Natural killer cell (primary cell): Measurements from ENCODE around the gene CLEC16A. TPM values are rescaled to one million over a fixed set of nuclear protein-coding genes. Genes with fewer than 3 reads are reported as not detected.

Source experiments
- ATAC-seq, 3 donors: fragments of 150-1000 bp in 2 of 3; fragments of 200-7000 bp in 1 of 3; cut with Tn5 transposase; 1 replicate in 1 of 3; 2 replicates in 2 of 3; pipeline ENCODE4 v1.10.0; 2021; ENCODE audit warnings: mild to moderate bottlenecking in 2 of 3, moderate library complexity in 2 of 3
- DNase-seq, 2 donors: peaks; one replicate each; pipeline versions ENCODE4 v3.0.0 to v3.0.0-alpha.2; 2013 to 2021; ENCODE audit warnings: mixed read lengths in 1 of 2
- H3K27ac ChIP-seq: one replicate; pipeline ENCODE4 v1.5.1; 2013; ENCODE audit warnings: mild to moderate bottlenecking, low read length
- H3K27me3 ChIP-seq: one replicate; pipeline ENCODE4 v1.6.1; 2013; ENCODE audit warnings: low read length; ENCODE audit not compliant: control insufficient read depth, insufficient read depth
- H3K36me3 ChIP-seq: one replicate; pipeline ENCODE4 v1.6.1; 2013; ENCODE audit warnings: low read length; ENCODE audit not compliant: control insufficient read depth, insufficient read depth
- H3K4me1 ChIP-seq: one replicate; pipeline ENCODE4 v1.6.1; 2013; ENCODE audit warnings: low read length; ENCODE audit not compliant: control insufficient read depth, insufficient read depth
- H3K4me3 ChIP-seq: one replicate; pipeline ENCODE4 v1.5.1; 2013; ENCODE audit warnings: low read length
- H3K9me3 ChIP-seq: one replicate; pipeline ENCODE4 v1.6.1; 2013; ENCODE audit warnings: low read length; ENCODE audit not compliant: control insufficient read depth, insufficient read depth
- H3K27ac Mint-ChIP-seq, 2 donors: one replicate each; pipeline ENCODE4 v1.8.0; 2022; ENCODE audit warnings: mild to moderate bottlenecking in 2 of 2, mixed read lengths in 2 of 2, moderate library complexity in 1 of 2
- H3K27me3 Mint-ChIP-seq, 2 donors: one replicate each; pipeline ENCODE4 v1.8.0; 2022; ENCODE audit warnings: low read depth in 2 of 2, mixed read lengths in 2 of 2
- H3K36me3 Mint-ChIP-seq: one replicate; pipeline ENCODE4 v1.8.0; 2022; ENCODE audit warnings: mixed read lengths
- H3K4me1 Mint-ChIP-seq, 2 donors: one replicate each; pipeline ENCODE4 v1.8.0; 2022; ENCODE audit warnings: mixed read lengths in 2 of 2
- H3K4me3 Mint-ChIP-seq: one replicate; pipeline ENCODE4 v1.8.0; 2022; ENCODE audit warnings: mild to moderate bottlenecking, moderate library complexity, mixed read lengths
- H3K9me3 Mint-ChIP-seq, 2 donors: one replicate each; pipeline ENCODE4 v1.8.0; 2022; ENCODE audit warnings: mixed read lengths in 2 of 2
- WGBS: methylation state at CpG from one replicate; pipeline ENCODE4 v1.1.7; 2013; ENCODE audit warnings: missing lambda C conversion rate; ENCODE audit not compliant: insufficient coverage; 5-methylcytosine and 5-hydroxymethylcytosine counted together
- intact Hi-C: fragments of 100-400 bp; cut with micrococcal nuclease; formaldehyde crosslinking; loops from one replicate; pipeline ENCODE4 v1.14.2; 2022
- total RNA-seq, 4 donors: library from RNA; stranded (reverse); fragments of 120-200 nt in 1 of 4; gene quantifications; one replicate each; pipeline versions ENCODE4 v1.2.3 to v1.2.4, GENCODE V29; 2013 to 2022
- TF ChIP-seq, protein P1 (sequence below): fragments of 200-600 bp; IDR thresholded peaks from one replicate; pipeline ENCODE4 v1.8.0; 2022; ENCODE audit warnings: antibody characterized with exemption

Gene CLEC16A
- total RNA-seq, 3 donors from 2014 or later (not counting 1 experiment from before 2014, with no cell fraction given): 35.9 to 50.5 (median 37.4) TPM

DNA sequence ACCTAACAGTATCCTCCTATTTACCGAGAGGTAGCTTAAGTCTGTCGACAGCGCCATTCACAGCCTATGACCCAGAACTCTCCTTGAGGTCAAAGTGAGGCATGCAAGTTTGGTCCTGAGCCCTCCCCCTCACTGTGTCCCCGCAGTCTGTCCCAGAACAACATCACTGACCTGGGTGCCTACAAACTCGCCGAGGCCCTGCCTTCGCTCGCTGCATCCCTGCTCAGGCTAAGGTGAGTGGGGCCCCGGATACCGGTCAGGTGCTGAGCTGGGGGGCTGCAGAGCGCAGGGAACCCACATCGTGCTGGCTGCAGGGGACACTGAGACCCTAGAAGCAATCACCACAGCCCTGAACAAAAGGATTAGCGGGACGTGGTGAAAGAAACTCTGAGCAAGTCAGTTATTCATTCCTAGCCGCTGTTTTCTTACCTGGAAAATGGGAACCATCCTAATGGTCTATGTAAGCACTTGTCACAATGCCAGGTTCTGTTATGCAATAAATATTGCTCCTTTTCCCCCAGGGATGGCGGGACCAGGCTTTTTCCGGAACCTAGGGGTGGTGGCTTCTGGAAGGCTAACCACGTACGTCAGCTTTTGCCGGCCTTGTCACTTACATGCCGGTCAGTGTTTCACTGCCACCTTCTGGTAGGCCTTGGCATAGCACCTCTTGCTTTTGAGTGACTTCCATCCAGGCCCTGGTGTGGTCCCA is 25.9 kb upstream of the CLEC16A start:
- Histone ChIP-seq H3K27me3 (no peaks in the 10 kb centered on the region), H3K36me3 (peaks cover 19% of the 10 kb centered on the region), H3K27ac (no peak overlapping the region), H3K9me3 (no peaks in the 10 kb centered on the region), H3K4me3 (no peak overlapping the region), H3K4me1 (peaks cover 8% of the 10 kb centered on the region)
- DNase-seq: peak; percentile 74 to 88
- Mint-ChIP-seq H3K4me3 (no peak overlapping the region), H3K36me3 (no peaks in the 10 kb centered on the region), H3K4me1 (peaks cover 0 to 5% of the 10 kb centered on the region in 2 donors), H3K27ac (no peak overlapping the region), H3K27me3 (no peaks in the 10 kb centered on the region), H3K9me3 (no peaks in the 10 kb centered on the region)
- intact Hi-C loops: loop anchor here (2.0 to 5.0 kb wide), 2 partner anchors 151 to 398 kb away; no protein-coding TSS in a partner anchor
- TF ChIP-seq, protein P1, sequence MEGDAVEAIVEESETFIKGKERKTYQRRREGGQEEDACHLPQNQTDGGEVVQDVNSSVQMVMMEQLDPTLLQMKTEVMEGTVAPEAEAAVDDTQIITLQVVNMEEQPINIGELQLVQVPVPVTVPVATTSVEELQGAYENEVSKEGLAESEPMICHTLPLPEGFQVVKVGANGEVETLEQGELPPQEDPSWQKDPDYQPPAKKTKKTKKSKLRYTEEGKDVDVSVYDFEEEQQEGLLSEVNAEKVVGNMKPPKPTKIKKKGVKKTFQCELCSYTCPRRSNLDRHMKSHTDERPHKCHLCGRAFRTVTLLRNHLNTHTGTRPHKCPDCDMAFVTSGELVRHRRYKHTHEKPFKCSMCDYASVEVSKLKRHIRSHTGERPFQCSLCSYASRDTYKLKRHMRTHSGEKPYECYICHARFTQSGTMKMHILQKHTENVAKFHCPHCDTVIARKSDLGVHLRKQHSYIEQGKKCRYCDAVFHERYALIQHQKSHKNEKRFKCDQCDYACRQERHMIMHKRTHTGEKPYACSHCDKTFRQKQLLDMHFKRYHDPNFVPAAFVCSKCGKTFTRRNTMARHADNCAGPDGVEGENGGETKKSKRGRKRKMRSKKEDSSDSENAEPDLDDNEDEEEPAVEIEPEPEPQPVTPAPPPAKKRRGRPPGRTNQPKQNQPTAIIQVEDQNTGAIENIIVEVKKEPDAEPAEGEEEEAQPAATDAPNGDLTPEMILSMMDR: peak; percentile 91
- ATAC-seq: peak; percentile 89 to 99 (median 98)
- 62% methylated on average over 20 of the region's 21 CpGs for WGBS

DNA sequence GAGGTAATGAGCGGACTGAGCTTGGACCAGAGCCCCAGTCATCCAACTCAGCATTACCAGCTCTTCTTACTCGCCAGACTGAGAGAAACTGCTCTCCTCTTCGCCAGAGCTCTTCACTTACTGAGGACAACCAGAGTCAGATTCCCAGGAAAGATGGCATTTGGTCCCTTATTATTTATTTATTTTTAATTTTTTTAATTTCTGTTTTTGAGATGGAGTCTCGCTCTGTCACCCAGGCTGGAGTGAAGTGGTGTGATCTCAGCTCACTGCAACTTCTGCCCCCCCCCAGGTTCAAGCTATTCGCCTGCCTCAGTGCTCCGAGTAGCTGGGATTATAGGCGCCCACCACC is 25.4 kb upstream of the CLEC16A start:
- TF ChIP-seq, protein P1: no peak
- 77% methylated on average over 7 of the region's 7 CpGs for WGBS
- intact Hi-C loops: loop anchor here (2.0 to 5.0 kb wide), 2 partner anchors 152 to 398 kb away; no protein-coding TSS in a partner anchor
- H3K36me3 ChIP-seq: peaks cover 24% of the 10 kb centered on the region
- no peaks in the 10 kb centered on the region for H3K27me3 ChIP-seq
- H3K27ac ChIP-seq: no peak overlapping the region
- peaks cover 8% of the 10 kb centered on the region for H3K4me1 ChIP-seq
- Mint-ChIP-seq H3K27me3 (no peaks in the 10 kb centered on the region), H3K27ac (no peak overlapping the region), H3K4me3 (no peak overlapping the region), H3K36me3 (no peaks in the 10 kb centered on the region), H3K4me1 (peaks cover 0 to 5% of the 10 kb centered on the region in 2 donors), H3K9me3 (no peaks in the 10 kb centered on the region)
- ATAC-seq (no peak), DNase-seq (no peak)
- no peak overlapping the region for H3K4me3 ChIP-seq
- H3K9me3 ChIP-seq: no peaks in the 10 kb centered on the region

DNA sequence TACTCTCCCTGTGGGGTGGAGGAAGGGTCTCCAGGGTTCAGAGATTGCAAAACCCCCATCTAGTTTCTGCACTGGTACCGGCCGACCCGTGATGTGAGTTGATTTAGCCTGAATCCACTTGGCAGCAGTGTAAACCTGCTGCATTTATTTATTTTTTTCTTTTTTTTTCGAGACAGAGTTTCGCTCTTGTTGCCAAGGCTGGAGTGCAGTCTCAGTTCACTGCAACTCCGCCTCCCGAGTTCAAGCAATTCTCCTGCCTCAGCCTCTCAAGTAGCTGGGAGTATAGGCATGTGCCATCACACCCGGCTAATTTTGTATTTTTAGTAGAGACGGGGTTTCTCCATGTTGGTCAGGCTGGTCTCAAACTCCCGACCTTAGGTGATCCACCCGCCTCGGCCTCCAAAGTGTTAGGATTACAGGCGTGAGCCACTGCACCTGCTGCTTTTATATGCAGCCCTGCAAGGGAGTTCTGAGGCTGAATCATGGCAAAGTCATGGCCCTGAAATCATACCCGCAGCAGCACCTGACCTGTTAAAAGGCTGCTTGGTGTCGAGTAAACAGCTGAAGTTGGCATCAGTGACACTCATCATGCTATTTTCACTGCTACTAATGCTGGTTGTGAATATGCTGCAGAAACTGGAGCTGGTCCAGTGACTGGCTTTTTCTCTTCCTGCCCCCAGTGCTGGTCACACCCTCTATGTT is 23.5 kb upstream of the CLEC16A start:
- Mint-ChIP-seq H3K27me3 (no peaks in the 10 kb centered on the region), H3K36me3 (no peaks in the 10 kb centered on the region), H3K27ac (no peak overlapping the region), H3K9me3 (no peaks in the 10 kb centered on the region), H3K4me1 (peaks cover 0 to 5% of the 10 kb centered on the region in 2 donors), H3K4me3 (no peak overlapping the region)
- no peak for DNase-seq
- Histone ChIP-seq H3K27me3 (no peaks in the 10 kb centered on the region), H3K9me3 (no peaks in the 10 kb centered on the region), H3K36me3 (peaks cover 34% of the 10 kb centered on the region), H3K4me3 (no peak overlapping the region), H3K27ac (no peak overlapping the region), H3K4me1 (peaks cover 8% of the 10 kb centered on the region)
- TF ChIP-seq, protein P1: no peak
- intact Hi-C loops: no loop called here
- WGBS: 94% methylated on average over 15 of the region's 15 CpGs
- ATAC-seq: no peak
